ENCODE results near the gene PAPLN. TPM values are rescaled to one million over a fixed set of nuclear protein-coding genes. Genes with fewer than 3 reads are reported as not detected.

Gene PAPLN
- total RNA-seq, 1 donor from 2014 or later: 1.2 TPM

GRCh38 chr14:73269729-73270531, 32.6 kb downstream of the PAPLN start:
- H3K4me3 ChIP-seq: peak overlapping the region; percentile 66
- DNase-seq: peak; percentile 64
- H3K27me3 ChIP-seq (ENCODE audit: low read depth): no peaks in the 10 kb centered on the region
- peak overlapping the region; percentile 30 for H3K27ac ChIP-seq (replicated peaks)
- TF ChIP-seq, protein P1, sequence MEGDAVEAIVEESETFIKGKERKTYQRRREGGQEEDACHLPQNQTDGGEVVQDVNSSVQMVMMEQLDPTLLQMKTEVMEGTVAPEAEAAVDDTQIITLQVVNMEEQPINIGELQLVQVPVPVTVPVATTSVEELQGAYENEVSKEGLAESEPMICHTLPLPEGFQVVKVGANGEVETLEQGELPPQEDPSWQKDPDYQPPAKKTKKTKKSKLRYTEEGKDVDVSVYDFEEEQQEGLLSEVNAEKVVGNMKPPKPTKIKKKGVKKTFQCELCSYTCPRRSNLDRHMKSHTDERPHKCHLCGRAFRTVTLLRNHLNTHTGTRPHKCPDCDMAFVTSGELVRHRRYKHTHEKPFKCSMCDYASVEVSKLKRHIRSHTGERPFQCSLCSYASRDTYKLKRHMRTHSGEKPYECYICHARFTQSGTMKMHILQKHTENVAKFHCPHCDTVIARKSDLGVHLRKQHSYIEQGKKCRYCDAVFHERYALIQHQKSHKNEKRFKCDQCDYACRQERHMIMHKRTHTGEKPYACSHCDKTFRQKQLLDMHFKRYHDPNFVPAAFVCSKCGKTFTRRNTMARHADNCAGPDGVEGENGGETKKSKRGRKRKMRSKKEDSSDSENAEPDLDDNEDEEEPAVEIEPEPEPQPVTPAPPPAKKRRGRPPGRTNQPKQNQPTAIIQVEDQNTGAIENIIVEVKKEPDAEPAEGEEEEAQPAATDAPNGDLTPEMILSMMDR (IDR thresholded peaks at IDR 0.05; ENCODE audit: borderline replicate concordance): no peak
- no peaks in the 10 kb centered on the region for H3K9me3 ChIP-seq (replicated peaks)
- H3K36me3 ChIP-seq: peaks cover 14% of the 10 kb centered on the region
- peaks cover 14% of the 10 kb centered on the region for H3K4me1 ChIP-seq
- intact Hi-C loops (cut with micrococcal nuclease): no loop called here

- peaks cover 14% of the 10 kb centered on the region for H3K4me1 ChIP-seq
- no peak overlapping the region for H3K27ac ChIP-seq (replicated peaks)
- H3K36me3 ChIP-seq: peaks cover 37% of the 10 kb centered on the region
- H3K9me3 ChIP-seq (replicated peaks): no peaks in the 10 kb centered on the region
- H3K27me3 ChIP-seq (ENCODE audit: low read depth): no peaks in the 10 kb centered on the region
- intact Hi-C loops (cut with micrococcal nuclease): no loop called here
- DNase-seq: no peak
- TF ChIP-seq, protein P1 (IDR thresholded peaks at IDR 0.05; ENCODE audit: borderline replicate concordance): no peak
- no peak overlapping the region for H3K4me3 ChIP-seq
Measured at GRCh38 chr14:73272393-73272792, 35.1 kb downstream of the PAPLN start.

DNA sequence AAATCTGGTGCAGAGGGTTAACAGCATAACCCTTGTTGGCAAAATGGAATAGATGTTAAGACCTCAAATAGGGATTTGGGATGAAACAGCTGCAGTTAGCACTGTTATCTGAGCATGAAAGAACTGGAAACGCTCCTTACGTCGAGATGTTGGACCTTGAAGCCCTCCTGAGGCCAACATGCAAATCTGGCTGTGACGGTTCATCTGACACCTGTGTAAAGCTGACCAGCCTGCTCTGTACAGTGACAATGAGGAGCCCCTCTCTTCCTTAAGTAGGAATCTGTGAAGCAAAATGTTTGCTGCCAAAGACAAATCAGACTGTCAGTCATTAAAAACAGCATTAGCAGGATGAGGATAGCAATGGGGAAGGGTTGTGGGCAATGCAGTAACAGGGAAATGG, 36.5 kb downstream of the PAPLN start:
- intact Hi-C loops (cut with micrococcal nuclease): no loop called here
- TF ChIP-seq, protein P1 (IDR thresholded peaks at IDR 0.05; ENCODE audit: borderline replicate concordance): no peak
- Histone ChIP-seq H3K27ac (replicated peaks) (no peak overlapping the region), H3K36me3 (peaks cover 48% of the 10 kb centered on the region), H3K4me3 (no peak overlapping the region), H3K4me1 (peaks cover 14% of the 10 kb centered on the region), H3K27me3 (ENCODE audit: low read depth) (no peaks in the 10 kb centered on the region), H3K9me3 (replicated peaks) (no peaks in the 10 kb centered on the region)
- no peak for DNase-seq

DNA sequence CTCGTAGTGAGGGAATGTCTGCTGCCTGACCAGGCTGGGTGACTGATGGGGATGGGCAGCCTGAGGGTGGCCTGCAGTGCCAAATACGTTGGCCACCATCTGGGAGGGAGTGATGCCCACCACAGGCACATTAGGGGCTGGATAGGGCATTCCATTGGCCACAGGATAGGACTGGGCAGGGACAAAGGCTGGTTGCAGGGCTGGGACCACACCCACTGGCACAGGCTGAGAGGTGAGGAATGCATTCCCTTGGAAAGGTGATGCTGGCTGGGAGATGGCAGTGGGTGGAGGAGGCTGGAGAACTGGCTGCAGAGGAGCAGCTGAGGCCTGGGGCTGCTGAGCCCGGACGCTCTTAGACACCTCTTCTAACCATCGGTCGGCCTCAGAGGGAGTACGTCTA, 39.5 kb downstream of the PAPLN start:
- Histone ChIP-seq H3K4me3 (no peak overlapping the region), H3K36me3 (peaks cover 68% of the 10 kb centered on the region), H3K4me1 (no peaks in the 10 kb centered on the region), H3K27ac (replicated peaks) (no peak overlapping the region), H3K9me3 (replicated peaks) (no peaks in the 10 kb centered on the region), H3K27me3 (ENCODE audit: low read depth) (no peaks in the 10 kb centered on the region)
- intact Hi-C loops (cut with micrococcal nuclease): no loop called here
- TF ChIP-seq, protein P1 (IDR thresholded peaks at IDR 0.05; ENCODE audit: borderline replicate concordance): no peak
- no peak for DNase-seq

DNA sequence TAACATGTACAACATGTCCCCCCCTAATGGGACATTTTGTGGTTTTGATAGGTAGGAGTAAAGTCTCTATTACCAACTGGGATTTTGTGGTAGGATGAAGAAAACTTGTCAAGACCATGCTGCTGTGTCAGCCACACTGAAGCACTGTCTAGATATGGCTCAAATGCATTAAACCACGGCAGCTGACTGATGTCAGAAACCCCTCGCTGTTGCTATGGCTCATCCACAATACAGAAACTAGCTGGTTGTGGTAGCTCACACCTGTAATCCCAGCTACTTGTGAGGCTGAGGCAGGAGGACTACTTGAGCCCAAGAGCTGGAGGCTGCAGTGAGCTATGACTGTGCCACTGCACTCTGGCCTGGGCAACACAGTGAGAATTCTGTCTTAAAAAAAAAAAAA, 40.1 kb downstream of the PAPLN start:
- peaks cover 73% of the 10 kb centered on the region for H3K36me3 ChIP-seq
- no peak for DNase-seq
- intact Hi-C loops (cut with micrococcal nuclease): no loop called here
- no peak overlapping the region for H3K4me3 ChIP-seq
- H3K4me1 ChIP-seq: no peaks in the 10 kb centered on the region
- H3K27ac ChIP-seq (replicated peaks): no peak overlapping the region
- TF ChIP-seq, protein P1 (IDR thresholded peaks at IDR 0.05; ENCODE audit: borderline replicate concordance): no peak
- H3K27me3 ChIP-seq (ENCODE audit: low read depth): no peaks in the 10 kb centered on the region
- no peaks in the 10 kb centered on the region for H3K9me3 ChIP-seq (replicated peaks)

All from left ventricle myocardium inferior (tissue), 1 donor.